ENCODE data around the gene FAM3A. TPM values are rescaled to one million over a fixed set of nuclear protein-coding genes. Genes with fewer than 3 reads are reported as not detected.

Gene FAM3A
- total and polyA plus RNA-seq, 3 experiments from 2014 or later = 28.4 to 29.6 (median 29.4) TPM

GRCh38 chrX:154467556-154467955 lies 48.5 kb downstream of the FAM3A start:
- peaks cover 0 to 65% (median 0%) of the 10 kb centered on the region in 3 donors for H3K36me3 Mint-ChIP-seq
- no peaks in the 10 kb centered on the region for H3K36me3 ChIP-seq (ENCODE audit: insufficient read depth, low read length)
- CTCF ChIA-PET = no interaction called here
- H3K27ac ChIP-seq (ENCODE audit: low read depth, low read length) = no peak overlapping the region
- no peak overlapping the region for H3K4me3 ChIP-seq (ENCODE audit: low read length)
- no peaks in the 10 kb centered on the region for H3K9me3 Mint-ChIP-seq
- no peaks in the 10 kb centered on the region for H3K27me3 Mint-ChIP-seq
- POLR2A ChIA-PET = interaction anchor here (1.0 to 1.5 kb wide), 2 partner anchors 8 to 11 kb away, joined by 3 read pairs; no protein-coding TSS in a partner anchor
- peaks cover 0 to 4% (median 4%) of the 10 kb centered on the region in 3 donors for H3K4me1 Mint-ChIP-seq
- H3K4me1 ChIP-seq (ENCODE audit: insufficient read depth, low read length) = no peaks in the 10 kb centered on the region
- H3K9me3 ChIP-seq (ENCODE audit: low read length) = no peaks in the 10 kb centered on the region
- DNase-seq = no peak
- no peaks in the 10 kb centered on the region for H3K27me3 ChIP-seq (ENCODE audit: insufficient read depth, low read length, poor library complexity, severe bottlenecking)
- H3K27ac Mint-ChIP-seq = no peak overlapping the region
- no peak overlapping the region for H3K4me3 Mint-ChIP-seq

- Histone ChIP-seq H3K4me3 (ENCODE audit: low read length) (no peak overlapping the region), H3K9me3 (ENCODE audit: low read length) (no peaks in the 10 kb centered on the region), H3K4me1 (ENCODE audit: insufficient read depth, low read length) (no peaks in the 10 kb centered on the region), H3K36me3 (ENCODE audit: insufficient read depth, low read length) (no peaks in the 10 kb centered on the region), H3K27me3 (ENCODE audit: insufficient read depth, low read length, poor library complexity, severe bottlenecking) (no peaks in the 10 kb centered on the region), H3K27ac (ENCODE audit: low read depth, low read length) (no peak overlapping the region)
- H3K4me1 Mint-ChIP-seq = peaks cover under 1 to 4% (median 4%) of the 10 kb centered on the region in 3 donors
- no peak overlapping the region for H3K27ac Mint-ChIP-seq
- ChIA-PET POLR2A (no interaction called here), CTCF (no interaction called here)
- peaks cover 0 to 63% (median 0%) of the 10 kb centered on the region in 3 donors for H3K36me3 Mint-ChIP-seq
- no peaks in the 10 kb centered on the region for H3K27me3 Mint-ChIP-seq
- no peak overlapping the region for H3K4me3 Mint-ChIP-seq
- no peak for DNase-seq
- no peaks in the 10 kb centered on the region for H3K9me3 Mint-ChIP-seq
Measured at GRCh38 chrX:154466907-154467306, 49.1 kb downstream of the FAM3A start.

- Mint-ChIP-seq H3K27me3 (no peaks in the 10 kb centered on the region), H3K27ac (no peak overlapping the region), H3K4me1 (peaks cover 7 to 11% (median 9%) of the 10 kb centered on the region in 3 donors), H3K4me3 (no peak overlapping the region), H3K9me3 (no peaks in the 10 kb centered on the region), H3K36me3 (peaks cover 0 to 62% (median under 1%) of the 10 kb centered on the region in 3 donors)
- H3K4me3 ChIP-seq (ENCODE audit: low read length) = no peak overlapping the region
- CTCF ChIA-PET = no interaction called here
- no peaks in the 10 kb centered on the region for H3K4me1 ChIP-seq (ENCODE audit: insufficient read depth, low read length)
- H3K36me3 ChIP-seq (ENCODE audit: insufficient read depth, low read length) = no peaks in the 10 kb centered on the region
- H3K27ac ChIP-seq (ENCODE audit: low read depth, low read length) = no peak overlapping the region
- no peak for DNase-seq
- no peaks in the 10 kb centered on the region for H3K27me3 ChIP-seq (ENCODE audit: insufficient read depth, low read length, poor library complexity, severe bottlenecking)
- POLR2A ChIA-PET = no interaction called here
- H3K9me3 ChIP-seq (ENCODE audit: low read length) = no peaks in the 10 kb centered on the region
Measured at GRCh38 chrX:154466036-154466435, 50.0 kb downstream of the FAM3A start.

GRCh38 chrX:154465601-154466000 lies 50.4 kb downstream of the FAM3A start:
- ChIA-PET CTCF (no interaction called here), POLR2A (no interaction called here)
- H3K36me3 Mint-ChIP-seq = peaks cover 0 to 60% (median 2%) of the 10 kb centered on the region in 3 donors
- H3K4me1 Mint-ChIP-seq = peaks cover 9 to 14% (median 9%) of the 10 kb centered on the region in 3 donors
- H3K27ac Mint-ChIP-seq = peak overlapping the region in 2 of 8 donors; percentile 65 to 81
- no peak overlapping the region for H3K4me3 Mint-ChIP-seq
- Histone ChIP-seq H3K9me3 (ENCODE audit: low read length) (no peaks in the 10 kb centered on the region), H3K27ac (ENCODE audit: low read depth, low read length) (no peak overlapping the region), H3K36me3 (ENCODE audit: insufficient read depth, low read length) (no peaks in the 10 kb centered on the region), H3K4me3 (ENCODE audit: low read length) (no peak overlapping the region), H3K4me1 (ENCODE audit: insufficient read depth, low read length) (no peaks in the 10 kb centered on the region), H3K27me3 (ENCODE audit: insufficient read depth, low read length, poor library complexity, severe bottlenecking) (no peaks in the 10 kb centered on the region)
- no peaks in the 10 kb centered on the region for H3K9me3 Mint-ChIP-seq
- no peaks in the 10 kb centered on the region for H3K27me3 Mint-ChIP-seq
- DNase-seq = no peak

- Mint-ChIP-seq H3K9me3 (no peaks in the 10 kb centered on the region), H3K27me3 (no peaks in the 10 kb centered on the region), H3K27ac (peak overlapping the region in 1 of 8 donors; percentile 81), H3K36me3 (peaks cover 0 to 52% (median 2%) of the 10 kb centered on the region in 3 donors), H3K4me1 (peaks cover 9 to 20% (median 11%) of the 10 kb centered on the region in 3 donors), H3K4me3 (peak overlapping the region in 1 of 7 donors; percentile 44)
- Histone ChIP-seq H3K9me3 (ENCODE audit: low read length) (no peaks in the 10 kb centered on the region), H3K27me3 (ENCODE audit: insufficient read depth, low read length, poor library complexity, severe bottlenecking) (no peaks in the 10 kb centered on the region), H3K4me3 (ENCODE audit: low read length) (no peak overlapping the region), H3K27ac (ENCODE audit: low read depth, low read length) (no peak overlapping the region), H3K4me1 (ENCODE audit: insufficient read depth, low read length) (no peaks in the 10 kb centered on the region), H3K36me3 (ENCODE audit: insufficient read depth, low read length) (no peaks in the 10 kb centered on the region)
- ChIA-PET CTCF (no interaction called here), POLR2A (no interaction called here)
- no peak for DNase-seq
Measured at GRCh38 chrX:154464806-154465365, 51.1 kb downstream of the FAM3A start.

- no peak overlapping the region for H3K27ac Mint-ChIP-seq
- peaks cover 0 to 45% (median 2%) of the 10 kb centered on the region in 3 donors for H3K36me3 Mint-ChIP-seq
- Histone ChIP-seq H3K27me3 (ENCODE audit: insufficient read depth, low read length, poor library complexity, severe bottlenecking) (no peaks in the 10 kb centered on the region), H3K4me3 (ENCODE audit: low read length) (no peak overlapping the region), H3K9me3 (ENCODE audit: low read length) (no peaks in the 10 kb centered on the region), H3K27ac (ENCODE audit: low read depth, low read length) (no peak overlapping the region), H3K4me1 (ENCODE audit: insufficient read depth, low read length) (peaks cover 5% of the 10 kb centered on the region), H3K36me3 (ENCODE audit: insufficient read depth, low read length) (no peaks in the 10 kb centered on the region)
- no peak for DNase-seq
- no peaks in the 10 kb centered on the region for H3K27me3 Mint-ChIP-seq
- H3K9me3 Mint-ChIP-seq = no peaks in the 10 kb centered on the region
- H3K4me3 Mint-ChIP-seq = no peak overlapping the region
- CTCF ChIA-PET = interaction anchor here (1.0 kb wide), 1 partner anchor 13 kb away, joined by 3 read pairs; no protein-coding TSS in a partner anchor
- POLR2A ChIA-PET = no interaction called here
- H3K4me1 Mint-ChIP-seq = peaks cover 9 to 30% (median 15%) of the 10 kb centered on the region in 3 donors
Measured at GRCh38 chrX:154463611-154464220, 52.3 kb downstream of the FAM3A start.

- ChIA-PET POLR2A (no interaction called here), CTCF (no interaction called here)
- peaks cover 0 to 40% (median 2%) of the 10 kb centered on the region in 3 donors for H3K36me3 Mint-ChIP-seq
- Histone ChIP-seq H3K27me3 (ENCODE audit: insufficient read depth, low read length, poor library complexity, severe bottlenecking) (no peaks in the 10 kb centered on the region), H3K27ac (ENCODE audit: low read depth, low read length) (no peak overlapping the region), H3K4me1 (ENCODE audit: insufficient read depth, low read length) (peaks cover 5% of the 10 kb centered on the region), H3K4me3 (ENCODE audit: low read length) (no peak overlapping the region), H3K9me3 (ENCODE audit: low read length) (no peaks in the 10 kb centered on the region), H3K36me3 (ENCODE audit: insufficient read depth, low read length) (no peaks in the 10 kb centered on the region)
- H3K4me1 Mint-ChIP-seq = peaks cover 11 to 31% (median 16%) of the 10 kb centered on the region in 3 donors
- no peak overlapping the region for H3K4me3 Mint-ChIP-seq
- H3K27me3 Mint-ChIP-seq = peaks cover 0 to 1% of the 10 kb centered on the region in 2 donors
- no peak for DNase-seq
- peak overlapping the region in 1 of 8 donors; percentile 54 for H3K27ac Mint-ChIP-seq
- no peaks in the 10 kb centered on the region for H3K9me3 Mint-ChIP-seq
Measured at GRCh38 chrX:154462396-154462795, 53.6 kb downstream of the FAM3A start.

GRCh38 chrX:154460326-154460725 lies 55.7 kb downstream of the FAM3A start:
- Histone ChIP-seq H3K36me3 (ENCODE audit: insufficient read depth, low read length) (no peaks in the 10 kb centered on the region), H3K4me1 (ENCODE audit: insufficient read depth, low read length) (peaks cover 5% of the 10 kb centered on the region), H3K27ac (ENCODE audit: low read depth, low read length) (no peak overlapping the region), H3K9me3 (ENCODE audit: low read length) (no peaks in the 10 kb centered on the region), H3K27me3 (ENCODE audit: insufficient read depth, low read length, poor library complexity, severe bottlenecking) (no peaks in the 10 kb centered on the region), H3K4me3 (ENCODE audit: low read length) (no peak overlapping the region)
- Mint-ChIP-seq H3K27me3 (peaks cover 0 to 1% of the 10 kb centered on the region in 2 donors), H3K9me3 (no peaks in the 10 kb centered on the region), H3K27ac (peak overlapping the region in 1 of 8 donors; percentile 75), H3K4me1 (peaks cover 14 to 34% (median 18%) of the 10 kb centered on the region in 3 donors), H3K4me3 (peak overlapping the region in 3 of 7 donors; percentile 47 to 85 (median 64)), H3K36me3 (peaks cover 0 to 29% (median 2%) of the 10 kb centered on the region in 3 donors)
- POLR2A ChIA-PET = no interaction called here
- no peak for DNase-seq
- CTCF ChIA-PET = no interaction called here

Measured in CD8-positive, alpha-beta memory T cell (primary cell).